Neural cell (in vitro differentiated cells): Measurements from ENCODE around the gene ODAD4. TPM values are rescaled to one million over a fixed set of nuclear protein-coding genes. Genes with fewer than 3 reads are reported as not detected.

Experiments
- H2AFZ ChIP-seq: fragments of 200-600, 300-800 bp; sonication (generic), shearing (Covaris generic); 2 replicates; pipeline ENCODE4 v1.6.0; 2014; ENCODE audit warnings: low read depth, mild to moderate bottlenecking, antibody characterized with exemption, low read length, moderate library complexity
- H3F3A ChIP-seq: fragments of 200-600 bp; shearing (Covaris generic); 2 replicates; pipeline ENCODE4 v1.6.1; 2016; ENCODE audit warnings: mild to moderate bottlenecking, moderate library complexity, mixed read lengths, antibody characterized with exemption, low read length; ENCODE audit not compliant: insufficient read depth, poor library complexity, severe bottlenecking
- H3K27ac ChIP-seq: fragments of 200-600, 300-800 bp; sonication (generic), shearing (Covaris generic); 2 replicates; pipeline ENCODE4 v1.5.1; 2014; ENCODE audit warnings: mild to moderate bottlenecking, low read length, moderate library complexity
- H3K27me3 ChIP-seq: fragments of 300-800, 200-600 bp; sonication (generic), shearing (Covaris generic); 2 replicates; pipeline ENCODE4 v1.6.0; 2014; ENCODE audit warnings: mild to moderate bottlenecking, low read depth, low read length, moderate library complexity; ENCODE audit not compliant: insufficient read depth
- H3K36me3 ChIP-seq: fragments of 300-800, 200-600 bp; sonication (generic), shearing (Covaris generic); 2 replicates; pipeline ENCODE4 v1.5.1; 2014; ENCODE audit warnings: mild to moderate bottlenecking, antibody characterized with exemption, low read length, moderate library complexity; ENCODE audit not compliant: insufficient read depth
- H3K4me2 ChIP-seq: fragments of 300-800, 200-600 bp; sonication (generic), shearing (Covaris generic); 2 replicates; pipeline ENCODE4 v1.6.0; 2014; ENCODE audit warnings: mild to moderate bottlenecking, low read length
- H3K4me3 ChIP-seq: fragments of 300-800, 200-600 bp; sonication (generic), shearing (Covaris generic); 2 replicates; pipeline ENCODE4 v1.5.1; 2014; ENCODE audit warnings: mild to moderate bottlenecking, low read length, moderate library complexity
- H3K79me2 ChIP-seq: fragments of 200-600 bp; shearing (Covaris generic); replicated peaks from 2 replicates; pipeline ENCODE4 v1.6.0; 2014; ENCODE audit warnings: mild to moderate bottlenecking, low read length, moderate library complexity; ENCODE audit not compliant: insufficient read depth
- H3K9ac ChIP-seq: fragments of 300-800, 200-600 bp; sonication (generic), shearing (Covaris generic); 2 replicates; pipeline ENCODE4 v1.6.1; 2016; ENCODE audit warnings: mild to moderate bottlenecking, low read length, mixed read lengths
- H3K9me2 ChIP-seq: fragments of 200-600 bp; shearing (Covaris generic); 2 replicates; pipeline ENCODE4 v1.6.1; 2016; ENCODE audit warnings: mild to moderate bottlenecking, low read length, mixed read lengths; ENCODE audit not compliant: insufficient read depth
- H3K9me3 ChIP-seq: fragments of 200-600, 300-800 bp; sonication (generic), shearing (Covaris generic); 2 replicates; pipeline ENCODE4 v1.6.1; 2016; ENCODE audit warnings: mild to moderate bottlenecking, mixed run types, low read length, moderate library complexity, mixed read lengths
- H4K20me1 ChIP-seq: fragments of 200-600 bp; shearing (Covaris generic); 2 replicates; pipeline ENCODE4 v1.6.1; 2016; ENCODE audit warnings: mild to moderate bottlenecking, mixed run types; ENCODE audit not compliant: insufficient read depth
- CTCF ChIP-seq: fragments of 450-650 bp; IDR thresholded peaks from 2 replicates; pipeline ENCODE4 v1.5.1; 2014; ENCODE audit warnings: antibody characterized with exemption, mild to moderate bottlenecking, moderate library complexity; ENCODE audit not compliant: poor library complexity, severe bottlenecking
- EP300 ChIP-seq: fragments of 450-650 bp; conservative IDR thresholded peaks from 2 replicates; pipeline ENCODE4 v1.6.1; 2014; ENCODE audit warnings: antibody characterized with exemption, mild to moderate bottlenecking, moderate library complexity; ENCODE audit not compliant: poor library complexity, severe bottlenecking
- EZH2 ChIP-seq: fragments of 200-600, 300-800 bp; shearing (Covaris generic), sonication (generic); IDR thresholded peaks from 2 replicates; pipeline ENCODE4 v1.6.1; 2014; ENCODE audit warnings: antibody characterized with exemption, low read length, borderline replicate concordance, mild to moderate bottlenecking; ENCODE audit not compliant: insufficient read depth, poor library complexity, severe bottlenecking
- MXI1 ChIP-seq: fragments of 450-650 bp; conservative IDR thresholded peaks from 2 replicates; pipeline ENCODE4 v1.6.1; 2014; ENCODE audit warnings: antibody characterized with exemption, mild to moderate bottlenecking; ENCODE audit not compliant: poor library complexity, severe bottlenecking
- POLR2AphosphoS5 ChIP-seq: IDR thresholded peaks from 2 replicates; pipeline ENCODE4 v1.6.1; 2012
- RAD21 ChIP-seq: fragments of 450-650 bp; conservative IDR thresholded peaks from 2 replicates; pipeline ENCODE4 v1.6.1; 2014; ENCODE audit warnings: antibody characterized with exemption, mild to moderate bottlenecking, moderate library complexity
- REST ChIP-seq: IDR thresholded peaks from 2 replicates; pipeline ENCODE4 v1.6.1; 2012; ENCODE audit warnings: borderline replicate concordance
- SMC3 ChIP-seq: fragments of 450-650 bp; conservative IDR thresholded peaks from 2 replicates; pipeline ENCODE4 v1.6.1; 2014; ENCODE audit warnings: antibody characterized with exemption, mild to moderate bottlenecking, moderate library complexity; ENCODE audit not compliant: poor library complexity
- TAF1 ChIP-seq: IDR thresholded peaks from 2 replicates; pipeline ENCODE4 v1.6.1; 2012; ENCODE audit warnings: low read depth
- polyA plus RNA-seq: library from polyadenylated mRNA; depleted of rRNA; stranded (reverse); fragments of >200 nt; gene quantifications from 2 replicates; pipeline ENCODE4 v1.2.3, GENCODE V29; 2014

ODAD4 gene
- polyA plus RNA-seq, 1 donor from 2014 or later: 5.7 TPM

GRCh38 chr17:41959336-41960095 lies 29.1 kb downstream of the ODAD4 start:
- no peaks in the 10 kb centered on the region for H3F3A ChIP-seq
- H3K79me2 ChIP-seq: no peaks in the 10 kb centered on the region
- TF ChIP-seq SMC3 (no peak), POLR2AphosphoS5 (no peak), REST (no peak), RAD21 (no peak), CTCF (peak; percentile 11), EZH2 (no peak)
- H3K27me3 ChIP-seq: no peaks in the 10 kb centered on the region
- no peak overlapping the region for H2AFZ ChIP-seq
- H3K27ac ChIP-seq: no peak overlapping the region
- H3K4me3 ChIP-seq: no peak overlapping the region
- no peak overlapping the region for H3K9ac ChIP-seq
- no peaks in the 10 kb centered on the region for H3K9me3 ChIP-seq
- H3K4me2 ChIP-seq: no peak overlapping the region
- no peaks in the 10 kb centered on the region for H3K36me3 ChIP-seq
- H4K20me1 ChIP-seq: no peaks in the 10 kb centered on the region
- no peaks in the 10 kb centered on the region for H3K9me2 ChIP-seq

GRCh38 chr17:41962111-41962510 lies 31.7 kb downstream of the ODAD4 start:
- H3K27ac ChIP-seq: no peak overlapping the region
- no peaks in the 10 kb centered on the region for H3K9me2 ChIP-seq
- H3K36me3 ChIP-seq: no peaks in the 10 kb centered on the region
- no peak overlapping the region for H3K4me3 ChIP-seq
- H3K79me2 ChIP-seq: peaks cover 1% of the 10 kb centered on the region
- H3K9me3 ChIP-seq: no peaks in the 10 kb centered on the region
- no peaks in the 10 kb centered on the region for H4K20me1 ChIP-seq
- H3K27me3 ChIP-seq: no peaks in the 10 kb centered on the region
- H3K4me2 ChIP-seq: no peak overlapping the region
- no peak overlapping the region for H3K9ac ChIP-seq
- no peak overlapping the region for H2AFZ ChIP-seq
- TF ChIP-seq SMC3 (no peak), CTCF (no peak), TAF1 (no peak), RAD21 (no peak), EZH2 (no peak), EP300 (no peak), REST (no peak), MXI1 (no peak), POLR2AphosphoS5 (no peak)
- no peaks in the 10 kb centered on the region for H3F3A ChIP-seq
